ENCODE results near the gene TIMM29. TPM values are rescaled to one million over a fixed set of nuclear protein-coding genes. Genes with fewer than 3 reads are reported as not detected.
A peak's percentile ranks its signal among the peaks of the same experiment; 100 is the strongest.

Gene TIMM29
- total RNA-seq, 2 experiments from 2014 or later = 14.7 to 17.7 TPM

DNA sequence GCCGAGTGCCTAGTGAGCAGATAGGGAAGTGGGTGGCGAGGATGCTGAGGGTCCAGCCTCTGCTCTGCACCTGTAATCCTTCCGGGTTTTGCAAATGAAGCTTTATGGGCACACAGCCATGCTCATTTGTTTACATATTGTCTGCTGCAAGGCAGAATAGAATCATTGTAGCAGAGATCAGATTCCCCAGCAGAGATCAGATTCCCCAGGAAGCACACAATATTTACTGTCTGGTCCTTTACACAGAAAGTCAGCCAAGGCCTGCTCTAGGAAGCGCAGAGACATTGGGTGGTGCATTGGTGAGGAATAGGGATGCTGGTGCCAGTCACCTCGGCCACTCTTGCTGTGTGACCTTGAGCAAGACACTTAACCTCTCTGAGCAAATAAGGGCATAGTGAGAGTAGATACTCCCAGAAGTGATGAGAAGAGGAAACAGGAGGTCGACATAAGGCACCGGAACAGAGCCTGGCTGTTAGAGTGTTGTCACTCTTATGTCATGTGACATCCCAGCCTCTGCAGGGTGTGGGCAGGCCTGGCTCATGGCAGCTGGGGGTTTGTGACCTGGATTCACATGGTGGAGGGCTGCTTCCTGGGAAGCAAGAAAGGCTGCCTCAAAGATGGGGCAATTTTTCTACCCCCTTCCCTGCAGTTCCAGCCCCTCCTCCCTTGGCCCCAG lies 31.6 kb upstream of the TIMM29 start:
- Mint-ChIP-seq H3K36me3 (ENCODE audit: low read depth) (peaks cover 2% of the 10 kb centered on the region), H3K27ac (no peak overlapping the region), H3K27me3 (no peaks in the 10 kb centered on the region), H3K4me1 (ENCODE audit: low read depth) (peaks cover 11% of the 10 kb centered on the region), H3K4me3 (no peak overlapping the region), H3K9me3 (no peaks in the 10 kb centered on the region)
- POLR2A ChIA-PET = interaction anchor here (1.1 kb wide), 1 partner anchor 20 kb away, joined by 3 read pairs; no protein-coding TSS in a partner anchor
- DNase-seq (no peak), ATAC-seq (peak; percentile 47)
- no peak for TF ChIP-seq CTCF (IDR thresholded peaks at IDR 0.05)
- CTCF ChIA-PET = no interaction called here
- intact Hi-C loops (cut with micrococcal nuclease) = no loop called here

GRCh38 chr19:10898633-10899032 lies 30.0 kb upstream of the TIMM29 start:
- ATAC-seq (no peak), DNase-seq (no peak)
- H3K4me3 Mint-ChIP-seq = no peak overlapping the region
- no peaks in the 10 kb centered on the region for H3K9me3 Mint-ChIP-seq
- H3K36me3 Mint-ChIP-seq (ENCODE audit: low read depth) = peaks cover 2% of the 10 kb centered on the region
- intact Hi-C loops (cut with micrococcal nuclease) = no loop called here
- no peak for TF ChIP-seq CTCF (IDR thresholded peaks at IDR 0.05)
- H3K27ac Mint-ChIP-seq = no peak overlapping the region
- POLR2A ChIA-PET = interaction anchor here (1.2 kb wide), 1 partner anchor 22 kb away, joined by 3 read pairs; no protein-coding TSS in a partner anchor
- CTCF ChIA-PET = no interaction called here
- peaks cover 11% of the 10 kb centered on the region for H3K4me1 Mint-ChIP-seq (ENCODE audit: low read depth)
- no peaks in the 10 kb centered on the region for H3K27me3 Mint-ChIP-seq

GRCh38 chr19:10899151-10899653 lies 29.4 kb upstream of the TIMM29 start:
- no peak for DNase-seq
- Mint-ChIP-seq H3K4me3 (no peak overlapping the region), H3K27me3 (no peaks in the 10 kb centered on the region), H3K9me3 (no peaks in the 10 kb centered on the region), H3K4me1 (ENCODE audit: low read depth) (peaks cover 11% of the 10 kb centered on the region), H3K36me3 (ENCODE audit: low read depth) (peaks cover 2% of the 10 kb centered on the region), H3K27ac (no peak overlapping the region)
- intact Hi-C loops (cut with micrococcal nuclease) = no loop called here
- no peak for TF ChIP-seq CTCF (IDR thresholded peaks at IDR 0.05)
- no peak for ATAC-seq
- CTCF ChIA-PET = no interaction called here
- POLR2A ChIA-PET = interaction anchor here (1.2 kb wide), 1 partner anchor 22 kb away, joined by 3 read pairs; no protein-coding TSS in a partner anchor

- Mint-ChIP-seq H3K27ac (no peak overlapping the region), H3K4me1 (ENCODE audit: low read depth) (no peaks in the 10 kb centered on the region), H3K36me3 (ENCODE audit: low read depth) (peaks cover 14% of the 10 kb centered on the region), H3K4me3 (no peak overlapping the region), H3K9me3 (no peaks in the 10 kb centered on the region), H3K27me3 (no peaks in the 10 kb centered on the region)
- POLR2A ChIA-PET = interaction anchor here (1.2 kb wide), 1 partner anchor 11 kb away, joined by 3 read pairs; no protein-coding TSS in a partner anchor
- TF ChIP-seq CTCF (IDR thresholded peaks at IDR 0.05) = no peak
- DNase-seq (no peak), ATAC-seq (no peak)
- CTCF ChIA-PET = no interaction called here
- intact Hi-C loops (cut with micrococcal nuclease) = no loop called here
These were observed 20.7 kb upstream of the TIMM29 start for GRCh38 chr19:10907925-10908324.

DNA sequence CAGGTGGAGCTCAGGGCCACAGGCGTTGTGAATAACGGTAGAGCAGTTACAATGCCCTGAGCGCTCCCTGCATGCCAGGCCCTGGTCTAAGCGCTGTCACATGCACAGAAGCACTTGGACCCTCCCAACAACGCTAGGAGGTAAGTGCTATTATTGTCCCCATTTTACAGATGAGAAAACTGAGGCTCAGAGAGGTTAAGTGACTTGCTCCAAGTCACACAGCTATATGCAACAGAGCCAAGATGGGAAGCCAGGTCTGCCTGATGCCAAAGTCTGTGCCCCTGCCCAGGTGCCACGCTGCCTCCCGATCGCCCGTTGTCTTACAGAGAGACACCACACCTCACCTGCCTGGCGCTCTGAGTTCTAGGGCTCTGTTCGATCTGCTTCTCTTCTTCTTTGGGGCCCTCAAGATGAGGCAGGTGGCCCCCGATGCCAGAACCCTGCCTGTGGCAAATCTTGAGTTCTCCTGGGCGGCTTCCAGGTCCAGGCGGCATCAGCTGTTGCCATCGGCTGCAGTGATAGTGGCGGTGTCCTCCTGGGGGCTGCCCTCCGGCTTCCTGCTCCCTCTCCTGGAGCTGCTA lies 20.1 kb upstream of the TIMM29 start:
- DNase-seq = no peak
- ChIA-PET CTCF (no interaction called here), POLR2A (interaction anchor here (1.2 kb wide), 1 partner anchor 10 kb away, joined by 3 read pairs; no protein-coding TSS in a partner anchor)
- H3K9me3 Mint-ChIP-seq = no peaks in the 10 kb centered on the region
- H3K36me3 Mint-ChIP-seq (ENCODE audit: low read depth) = peaks cover 14% of the 10 kb centered on the region
- H3K4me1 Mint-ChIP-seq (ENCODE audit: low read depth) = no peaks in the 10 kb centered on the region
- ATAC-seq = no peak
- TF ChIP-seq CTCF (IDR thresholded peaks at IDR 0.05) = no peak
- intact Hi-C loops (cut with micrococcal nuclease) = no loop called here
- H3K27ac Mint-ChIP-seq = no peak overlapping the region
- H3K4me3 Mint-ChIP-seq = no peak overlapping the region
- H3K27me3 Mint-ChIP-seq = no peaks in the 10 kb centered on the region

Measured in activated CD8-positive, alpha-beta T cell treated with anti-CD3 and anti-CD28 coated beads for 36 hours (primary cell).